Smooth muscle cell (in vitro differentiated cells): ENCODE results near the gene TMC7. TPM values are rescaled to one million over a fixed set of nuclear protein-coding genes. Genes with fewer than 3 reads are reported as not detected.

Experiments used
- DNase-seq: peaks from one replicate; lab custom pipeline; 2025; ENCODE audit not compliant: unreplicated experiment; lab: John Stamatoyannopoulos, UW
- H2AFZ ChIP-seq: fragments of 200-600 bp; sonication (generic); 2 replicates; pipeline ENCODE4 v1.6.0; 2016; ENCODE audit warnings: antibody characterized with exemption, low read depth, mild to moderate bottlenecking
- H3F3A ChIP-seq: fragments of 200-600 bp; sonication (generic); 2 replicates; pipeline ENCODE4 v1.6.0; 2017; ENCODE audit warnings: antibody characterized with exemption, low read depth
- H3K27ac ChIP-seq: fragments of 200-600 bp; sonication (generic); 2 replicates; pipeline ENCODE4 v1.5.1; 2016; ENCODE audit warnings: low read depth, mild to moderate bottlenecking
- H3K27me3 ChIP-seq: fragments of 200-600 bp; sonication (generic); 2 replicates; pipeline ENCODE4 v1.6.1; 2016; ENCODE audit warnings: low read depth, mild to moderate bottlenecking
- H3K36me3 ChIP-seq: fragments of 200-600 bp; sonication (generic); 2 replicates; pipeline ENCODE4 v1.5.1; 2016; ENCODE audit warnings: low read depth
- H3K4me1 ChIP-seq: fragments of 200-600 bp; sonication (generic); 2 replicates; pipeline ENCODE4 v1.5.1; 2016; ENCODE audit warnings: low read depth
- H3K4me2 ChIP-seq: fragments of 200-600 bp; sonication (generic); 2 replicates; pipeline ENCODE4 v1.6.0; 2016; ENCODE audit warnings: mild to moderate bottlenecking
- H3K4me3 ChIP-seq: fragments of 200-600 bp; sonication (generic); 2 replicates; pipeline ENCODE4 v1.5.1; 2016; ENCODE audit warnings: mild to moderate bottlenecking
- H3K79me2 ChIP-seq: fragments of 200-600 bp; sonication (generic); 2 replicates; pipeline ENCODE4 v1.6.0; 2016; ENCODE audit warnings: low read depth, mild to moderate bottlenecking
- H3K9ac ChIP-seq: fragments of 200-600 bp; sonication (generic); 2 replicates; pipeline ENCODE4 v1.6.0; 2016; ENCODE audit warnings: low read depth
- H3K9me3 ChIP-seq: fragments of 200-600 bp; sonication (generic); replicated peaks from 2 replicates; pipeline ENCODE4 v1.5.1; 2016; ENCODE audit warnings: low read depth
- H4K20me1 ChIP-seq: fragments of 200-600 bp; sonication (generic); 2 replicates; pipeline ENCODE4 v1.6.0; 2016; ENCODE audit warnings: low read depth
- WGBS: methylation state at CpG from one replicate; pipeline ENCODE4 v1.1.7; 2016; ENCODE audit warnings: low lambda C conversion rate; 5-methylcytosine and 5-hydroxymethylcytosine counted together
- polyA plus RNA-seq: library from polyadenylated mRNA; unstranded; fragments of >200 nt; fragmentation: Nextera tagmentation; extraction: Ambion mirVana; gene quantifications from 2 replicates; pipeline ENCODE4 v1.2.1, GENCODE V29; 2016
- small RNA-seq: library from RNA; depleted of rRNA; stranded (forward); fragments of <200 nt; gene quantifications from one replicate; pipeline ENCODE3, GENCODE V24; 2014
- total RNA-seq: library from RNA; depleted of rRNA; stranded (reverse); fragments of >200 nt; gene quantifications from 2 replicates; pipeline ENCODE4 v1.2.3, GENCODE V29; 2014
- TF ChIP-seq, protein P1 (sequence below): fragments of 200-600 bp; sonication (generic); IDR thresholded peaks from 2 replicates; pipeline ENCODE4 v1.5.1; 2017; ENCODE audit warnings: borderline replicate concordance, mild to moderate bottlenecking, antibody characterized with exemption; ENCODE audit not compliant: insufficient read depth, poor library complexity, severe bottlenecking

The TMC7 gene
- total and polyA plus RNA-seq, 2 experiments from 2014 or later, result 0.54 to 1.7 TPM

DNA sequence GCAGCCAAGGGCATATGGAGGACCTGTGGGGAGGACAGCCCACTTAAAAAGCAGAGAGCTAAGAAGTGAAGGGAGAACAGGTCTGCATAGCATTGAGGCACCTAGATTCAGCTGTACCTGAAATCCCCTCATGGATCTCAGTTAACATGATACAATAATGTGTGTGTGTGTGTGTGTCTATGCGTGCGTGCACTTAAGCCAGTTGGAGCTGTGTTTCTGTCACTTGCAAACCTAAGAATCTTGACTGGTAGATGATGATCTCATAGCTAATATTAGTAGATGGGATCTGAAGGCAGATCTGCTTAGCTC lies 128.3 kb downstream of the TMC7 start:
- no peak overlapping the region for H3K4me3 ChIP-seq
- H3K27me3 ChIP-seq, result no peaks in the 10 kb centered on the region
- no peak overlapping the region for H3K9ac ChIP-seq
- peaks cover 33% of the 10 kb centered on the region for H3K79me2 ChIP-seq
- H4K20me1 ChIP-seq, result peaks cover 27% of the 10 kb centered on the region
- peaks cover 10% of the 10 kb centered on the region for H3F3A ChIP-seq
- no peak overlapping the region for H3K27ac ChIP-seq
- WGBS, result 100% methylated on average over 2 of the region's 2 CpGs
- TF ChIP-seq, protein P1, sequence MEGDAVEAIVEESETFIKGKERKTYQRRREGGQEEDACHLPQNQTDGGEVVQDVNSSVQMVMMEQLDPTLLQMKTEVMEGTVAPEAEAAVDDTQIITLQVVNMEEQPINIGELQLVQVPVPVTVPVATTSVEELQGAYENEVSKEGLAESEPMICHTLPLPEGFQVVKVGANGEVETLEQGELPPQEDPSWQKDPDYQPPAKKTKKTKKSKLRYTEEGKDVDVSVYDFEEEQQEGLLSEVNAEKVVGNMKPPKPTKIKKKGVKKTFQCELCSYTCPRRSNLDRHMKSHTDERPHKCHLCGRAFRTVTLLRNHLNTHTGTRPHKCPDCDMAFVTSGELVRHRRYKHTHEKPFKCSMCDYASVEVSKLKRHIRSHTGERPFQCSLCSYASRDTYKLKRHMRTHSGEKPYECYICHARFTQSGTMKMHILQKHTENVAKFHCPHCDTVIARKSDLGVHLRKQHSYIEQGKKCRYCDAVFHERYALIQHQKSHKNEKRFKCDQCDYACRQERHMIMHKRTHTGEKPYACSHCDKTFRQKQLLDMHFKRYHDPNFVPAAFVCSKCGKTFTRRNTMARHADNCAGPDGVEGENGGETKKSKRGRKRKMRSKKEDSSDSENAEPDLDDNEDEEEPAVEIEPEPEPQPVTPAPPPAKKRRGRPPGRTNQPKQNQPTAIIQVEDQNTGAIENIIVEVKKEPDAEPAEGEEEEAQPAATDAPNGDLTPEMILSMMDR, result no peak
- H3K4me1 ChIP-seq, result peaks cover 19% of the 10 kb centered on the region
- no peak overlapping the region for H2AFZ ChIP-seq
- no peaks in the 10 kb centered on the region for H3K36me3 ChIP-seq
- H3K4me2 ChIP-seq, result no peak overlapping the region
- H3K9me3 ChIP-seq, result no peaks in the 10 kb centered on the region
- no peak for DNase-seq

Small RNAs within 50 kb of the gene (small RNA-seq; reads per million reads assigned to genes)
- not detected for gene RNU6-1340P

Other genes with a start within 250 kb of the TMC7 start
- gene RPS15A, start 193.6 kb upstream of the TMC7 start, total RNA-seq, result 2,766 and 3,271 TPM in 2 replicates
- 589 and 653 TPM in 2 replicates for gene RPS15A, start 193.6 kb upstream of the TMC7 start, polyA plus RNA-seq
- gene ARL6IP1, start 182.4 kb upstream of the TMC7 start, total RNA-seq, result 166 and 205 TPM in 2 replicates
- gene ARL6IP1, start 182.4 kb upstream of the TMC7 start, polyA plus RNA-seq, result 87.3 and 90.6 TPM in 2 replicates
- 43.2 and 45.4 TPM in 2 replicates for gene SMG1, start 57.5 kb upstream of the TMC7 start, total RNA-seq
- 4.9 and 15.8 TPM in 2 replicates for gene SMG1, start 57.5 kb upstream of the TMC7 start, polyA plus RNA-seq
- 6.6 and 10.5 TPM in 2 replicates for gene COQ7, start 83.7 kb downstream of the TMC7 start, total RNA-seq
- 10.1 and 11.4 TPM in 2 replicates for gene COQ7, start 83.7 kb downstream of the TMC7 start, polyA plus RNA-seq
- 26.4 and 27.5 TPM in 2 replicates for gene ITPRIPL2, start 130.0 kb downstream of the TMC7 start, total RNA-seq
- gene ITPRIPL2, start 130.0 kb downstream of the TMC7 start, polyA plus RNA-seq, result 16.4 and 19.4 TPM in 2 replicates
- 2.0 and 2.2 TPM in 2 replicates for gene SYT17, start 184.3 kb downstream of the TMC7 start, total RNA-seq
- 3.9 and 4.0 TPM in 2 replicates for gene SYT17, start 184.3 kb downstream of the TMC7 start, polyA plus RNA-seq